ENCODE data around the gene PIGR. TPM values are rescaled to one million over a fixed set of nuclear protein-coding genes. Genes with fewer than 3 reads are reported as not detected.

Gene PIGR
- total and polyA plus RNA-seq, 2 of the 8 experiments (the other 6 are each of a cell fraction or from before 2014, with no cell fraction given): not detected

DNA sequence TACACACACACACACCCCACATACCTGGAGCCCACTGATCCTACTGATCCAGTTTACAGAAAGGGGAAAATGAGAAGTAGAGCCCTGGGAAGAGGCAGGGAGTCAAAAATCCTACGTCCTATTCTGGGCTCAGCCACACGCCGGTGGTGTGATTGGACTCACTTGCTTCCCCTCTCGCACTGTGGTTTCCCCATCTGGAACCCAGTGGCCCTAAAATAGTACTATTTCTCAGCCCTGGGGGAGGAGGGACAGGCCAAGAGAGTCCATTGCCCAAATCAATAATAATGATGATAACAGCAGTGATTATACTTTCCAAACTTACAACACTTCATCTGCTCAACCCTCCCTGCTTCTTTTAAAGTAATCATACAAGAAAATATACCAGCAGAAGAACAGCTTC, 2.9 kb upstream of the PIGR start (continued):
- TF ChIP-seq SUZ12 (IDR thresholded peaks at IDR 0.05; ENCODE audit: low read length) (no peak), TAF1 (IDR thresholded peaks at IDR 0.05; ENCODE audit: low read depth, low read length) (no peak), ASH2L (IDR thresholded peaks at IDR 0.05; ENCODE audit: low read length) (no peak)
